GM21390 (cell line): ENCODE results near the gene EFNB2.

Source experiments
- ATAC-seq: cut with Tn5 transposase; IDR thresholded peaks from one replicate; pipeline ENCODE4 v1.9.1; 2021; ENCODE audit not compliant: unreplicated experiment

Gene EFNB2

GRCh38 chr13:106551350-106551749, 15.9 kb upstream of the EFNB2 start:
- no peak for ATAC-seq

DNA sequence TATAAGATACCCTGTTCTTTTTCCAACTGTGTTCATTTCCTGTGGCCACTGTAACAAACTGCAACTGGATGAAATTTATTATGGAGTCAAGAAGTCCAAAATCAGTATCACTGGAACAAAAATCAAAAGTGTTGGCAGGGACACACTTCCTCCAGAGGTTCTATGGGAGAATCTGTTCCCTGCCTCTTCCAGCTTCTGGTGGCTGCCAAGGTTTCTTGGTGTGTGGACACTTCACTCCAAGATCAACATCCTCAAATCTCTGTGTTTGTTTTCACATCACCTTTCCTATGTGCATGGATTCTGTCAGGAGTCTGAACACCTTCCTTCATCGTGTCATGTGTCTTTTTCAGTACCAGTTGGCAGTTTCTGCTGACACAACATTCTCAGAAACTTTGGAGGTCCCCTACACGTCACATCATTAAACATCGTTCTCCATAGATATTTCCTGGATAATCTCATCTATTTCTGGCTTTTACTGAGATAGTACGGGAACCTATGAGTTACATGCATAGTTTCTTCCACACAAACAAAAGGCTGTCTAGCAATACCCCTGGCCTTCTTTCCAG, 15.2 kb upstream of the EFNB2 start:
- ATAC-seq, result no peak

- no peak for ATAC-seq
Measured at GRCh38 chr13:106548064-106548696, 12.7 kb upstream of the EFNB2 start.

GRCh38 chr13:106541826-106542225, 6.4 kb upstream of the EFNB2 start:
- ATAC-seq, result no peak

DNA sequence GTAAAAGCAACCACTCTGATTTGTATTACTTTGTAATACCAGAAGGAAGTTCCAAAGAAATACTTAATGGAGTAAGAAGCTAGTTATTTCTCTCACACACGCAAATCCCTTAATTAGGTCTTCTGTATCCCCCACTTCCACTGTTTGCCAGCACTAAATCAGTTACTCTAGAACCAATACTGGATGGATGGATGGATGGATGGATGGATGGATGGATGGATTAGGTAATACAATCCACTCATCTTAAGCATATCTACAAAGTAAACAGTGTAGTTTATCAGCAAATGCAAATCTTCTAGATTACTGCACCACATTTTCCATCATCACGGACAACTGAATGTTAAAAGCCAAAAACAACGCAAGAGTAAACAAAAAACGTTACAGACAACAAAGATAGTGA, 5.2 kb upstream of the EFNB2 start:
- no peak for ATAC-seq

DNA sequence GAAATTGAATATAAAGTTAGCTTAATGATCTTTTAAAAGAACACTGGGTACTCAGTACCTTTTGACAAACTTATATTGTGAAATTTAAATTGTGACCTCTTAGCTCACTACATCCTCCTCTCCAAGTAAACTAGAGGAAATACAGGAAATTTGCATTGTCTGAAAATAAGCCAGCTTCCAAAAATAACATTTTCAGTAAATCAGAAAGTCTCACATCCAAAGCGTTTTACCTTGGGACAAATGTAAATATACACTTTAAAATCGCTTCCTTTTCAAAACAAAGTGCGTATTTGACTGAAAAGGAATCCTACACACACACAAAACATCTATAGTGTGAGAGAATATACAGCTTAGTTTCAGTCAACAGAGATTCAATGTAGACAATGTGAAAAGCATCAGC, 2.1 kb upstream of the EFNB2 start:
- no peak for ATAC-seq

- ATAC-seq, result peak; percentile 40
Measured at GRCh38 chr13:106536244-106537034, 977 bp upstream of the EFNB2 start.

DNA sequence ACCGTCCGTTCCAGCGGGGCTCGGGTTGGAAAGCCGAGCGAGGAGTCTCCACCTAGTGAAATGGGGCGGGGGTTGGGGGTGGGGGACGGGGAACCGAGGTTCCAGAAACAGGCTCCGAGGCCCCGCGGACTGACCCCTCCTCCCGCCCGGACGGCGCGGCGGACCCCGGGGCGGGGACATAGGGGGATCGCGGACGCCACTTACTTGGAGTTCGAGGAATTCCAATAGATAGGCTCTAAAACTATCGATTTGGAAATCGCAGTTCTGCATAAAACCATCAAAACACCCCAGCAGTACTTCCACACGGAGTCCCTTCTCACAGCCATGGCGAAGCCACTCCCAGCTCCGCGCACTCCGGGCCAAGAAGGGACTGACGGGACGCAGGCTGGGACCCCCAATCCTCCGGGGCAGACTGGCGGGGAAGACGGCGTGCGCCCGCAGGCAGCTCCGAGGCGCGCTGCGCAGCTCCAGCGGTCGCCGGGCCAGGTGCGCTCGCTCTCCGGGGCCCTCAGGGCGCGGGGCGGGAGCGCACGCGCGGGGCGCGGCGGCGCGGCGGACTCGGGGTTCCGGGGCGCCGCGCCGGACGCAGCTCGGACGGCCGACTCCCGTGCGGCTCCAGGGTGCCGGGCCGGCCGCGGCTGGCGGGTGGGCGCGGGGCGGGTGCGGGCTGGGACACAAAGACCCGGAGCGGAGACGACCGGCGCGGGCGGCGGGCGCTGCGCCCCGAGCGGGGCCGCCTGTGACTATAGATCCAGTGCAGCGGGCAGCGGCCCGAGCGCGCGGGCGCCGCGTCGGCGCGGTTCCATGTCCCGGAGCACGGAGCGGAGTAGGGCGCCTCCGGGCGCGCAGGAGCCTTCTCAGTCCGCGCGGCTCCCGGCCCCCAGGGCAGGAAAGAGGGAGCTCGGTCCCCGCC, 567 bp downstream of the EFNB2 start:
- peak; percentile 20 for ATAC-seq

DNA sequence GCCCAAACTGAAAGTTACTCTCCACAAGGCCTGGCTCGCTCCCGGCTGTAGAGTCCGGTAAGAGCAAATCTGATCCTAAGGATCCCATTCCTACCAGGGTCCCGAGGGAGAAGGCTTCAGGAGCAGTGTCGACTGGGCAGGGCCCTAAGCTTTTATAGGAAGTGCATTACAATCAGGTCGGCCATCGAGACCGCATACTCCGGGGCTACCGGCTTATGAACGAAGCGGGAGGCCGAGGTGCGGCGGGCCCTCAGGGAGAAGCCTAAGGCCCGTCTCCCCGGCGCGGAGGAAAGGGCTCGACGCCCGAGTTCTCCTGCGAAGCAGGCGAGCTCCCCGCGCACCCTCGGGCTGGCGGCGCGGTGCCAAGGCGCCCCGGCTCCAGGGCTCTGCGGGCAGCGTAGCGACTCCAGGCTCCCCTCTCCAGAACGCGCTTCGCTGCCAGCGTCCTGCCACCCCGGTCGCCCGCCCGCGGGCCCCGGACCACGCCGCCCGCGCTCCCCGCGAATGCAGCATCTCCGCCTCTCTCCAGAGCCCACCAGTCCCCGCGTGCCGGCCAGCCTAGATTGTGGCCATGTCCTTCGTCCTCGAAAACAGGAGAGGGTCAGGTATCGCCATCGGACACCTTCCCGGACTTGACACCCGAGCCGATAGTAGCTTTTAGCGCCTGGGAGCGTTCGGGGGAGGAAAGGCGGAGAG, 1.4 kb downstream of the EFNB2 start:
- no peak for ATAC-seq

GRCh38 chr13:106533101-106533942, 2.1 kb downstream of the EFNB2 start:
- ATAC-seq, result no peak

- no peak for ATAC-seq
Measured at GRCh38 chr13:106532111-106532929, 3.1 kb downstream of the EFNB2 start.

DNA sequence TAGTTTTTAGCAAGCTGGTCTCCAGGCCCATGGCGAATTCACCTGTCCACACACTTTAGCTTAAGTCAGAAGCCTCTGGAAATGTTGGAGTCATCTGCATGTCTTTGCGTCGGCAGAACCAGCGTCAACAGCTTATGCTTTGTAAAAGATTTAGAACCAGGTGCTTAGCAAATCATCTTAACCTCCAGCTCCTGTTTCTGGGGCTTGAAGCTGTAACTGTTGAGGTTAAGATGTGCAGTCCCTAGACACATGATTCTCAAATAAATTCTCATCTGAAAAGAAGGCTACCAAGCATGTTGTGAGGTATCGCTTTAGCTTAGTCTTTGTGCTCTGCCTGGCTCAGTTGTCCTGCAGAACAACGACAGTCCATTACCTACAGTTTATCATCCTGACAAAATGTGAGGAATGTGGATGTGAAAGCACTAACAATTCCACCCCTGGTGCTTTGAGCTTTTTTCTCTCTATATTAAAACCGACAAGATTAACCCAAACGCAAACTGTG, 4.4 kb downstream of the EFNB2 start:
- ATAC-seq, result no peak

GRCh38 chr13:106530171-106530851, 5.2 kb downstream of the EFNB2 start:
- no peak for ATAC-seq

- ATAC-seq, result no peak
Measured at GRCh38 chr13:106529415-106530170, 5.9 kb downstream of the EFNB2 start.

DNA sequence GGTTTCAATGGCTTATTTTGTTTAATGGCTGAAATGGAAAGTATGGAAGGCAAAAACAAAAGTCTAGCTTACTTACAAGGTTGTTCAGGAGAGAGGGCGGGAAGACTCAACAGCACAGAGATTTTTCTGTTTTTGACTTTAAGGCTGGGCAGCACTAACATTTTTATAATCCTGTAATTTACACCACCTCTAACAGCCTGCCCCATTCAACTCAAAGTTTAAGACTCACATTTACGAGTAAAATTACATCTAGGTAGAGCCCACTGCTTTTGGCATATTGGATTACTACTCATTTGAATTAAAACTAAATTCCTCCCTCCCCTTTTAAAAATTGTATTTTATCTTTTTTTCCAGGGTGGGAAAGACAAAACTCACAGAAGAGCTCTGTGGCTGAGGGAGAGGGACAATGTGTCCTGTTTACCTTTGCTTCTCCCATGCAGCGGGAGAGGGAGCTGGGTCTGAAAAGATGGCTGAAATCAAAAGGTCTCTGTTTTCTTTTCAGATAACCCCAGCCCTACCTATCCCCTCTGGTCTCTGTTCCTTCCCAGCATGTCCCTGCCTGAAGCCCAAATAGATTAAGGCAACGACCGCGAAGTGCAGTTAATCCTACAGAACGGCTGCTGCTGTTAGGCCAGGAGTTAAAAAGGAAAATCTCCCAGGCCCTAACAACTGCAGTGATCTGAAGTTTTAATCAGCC, 6.6 kb downstream of the EFNB2 start:
- ATAC-seq, result no peak

DNA sequence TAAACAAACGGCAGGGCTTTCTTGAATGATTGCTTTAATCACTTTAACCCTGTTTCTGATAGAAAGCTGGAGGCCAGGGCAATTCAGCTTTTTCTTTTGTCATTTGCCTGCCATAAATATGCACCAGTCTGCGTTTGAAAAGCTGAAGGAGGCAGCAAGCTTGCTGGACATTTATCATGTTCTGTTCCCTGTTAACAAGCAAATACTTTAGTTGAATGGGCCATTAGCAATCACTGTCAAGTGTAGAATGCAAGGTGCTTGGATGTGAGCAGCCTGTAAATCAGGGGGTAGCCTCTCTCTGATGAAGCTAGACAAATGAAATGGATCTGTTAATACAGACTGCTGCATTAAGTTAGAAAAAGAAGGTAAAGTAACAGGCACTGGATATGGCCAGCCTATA, 7.6 kb downstream of the EFNB2 start:
- ATAC-seq, result no peak

DNA sequence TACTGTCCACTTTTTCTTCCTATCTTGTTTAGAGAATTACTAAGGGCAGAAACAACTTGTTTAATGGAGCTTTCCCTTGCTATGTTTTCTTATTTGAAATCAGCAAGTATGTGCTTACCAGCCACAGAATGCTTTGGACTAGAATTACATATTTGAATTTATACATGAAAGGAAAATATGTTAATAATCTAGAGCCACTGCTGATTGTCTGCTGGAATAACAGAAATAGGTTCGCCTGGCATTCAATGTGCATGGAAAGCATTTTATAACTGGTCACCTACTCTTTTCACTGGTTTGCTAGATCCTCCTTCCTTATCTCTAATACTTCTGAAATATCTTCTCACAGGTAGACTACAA, 8.0 kb downstream of the EFNB2 start:
- ATAC-seq, result no peak
